Measurements from ENCODE around the gene PRDM16. TPM values are rescaled to one million over a fixed set of nuclear protein-coding genes. Genes with fewer than 3 reads are reported as not detected.

The PRDM16 gene
- total and polyA plus RNA-seq, 2 experiments from 2014 or later, result 0.14 to 0.16 TPM

- peaks cover 7% of the 10 kb centered on the region; the same call in 2 of the 3 replicates for H3K4me1 Mint-ChIP-seq
- Histone ChIP-seq H3K4me3 (no peak overlapping the region), H3K27me3 (ENCODE audit: insufficient read depth) (no peaks in the 10 kb centered on the region), H3K27ac (ENCODE audit: low read depth) (no peak overlapping the region), H3K4me1 (ENCODE audit: insufficient read depth) (peaks cover 17% of the 10 kb centered on the region; the same call in 1 of the 2 replicates), H3K4me2 (no peak overlapping the region), H2AFZ (no peak overlapping the region), H3F3A (replicated peaks; ENCODE audit: low read depth) (peaks cover 17% of the 10 kb centered on the region), H4K20me1 (replicated peaks; ENCODE audit: insufficient read depth) (no peaks in the 10 kb centered on the region), H3K9me2 (ENCODE audit: insufficient read depth) (no peaks in the 10 kb centered on the region), H3K36me3 (ENCODE audit: insufficient read depth) (no peaks in the 10 kb centered on the region), H3K79me2 (replicated peaks; ENCODE audit: insufficient read depth) (peaks cover 6% of the 10 kb centered on the region; the same call in 1 of the 2 replicates)
- no peak overlapping the region for H3K4me3 Mint-ChIP-seq
- TF ChIP-seq JUNB (IDR thresholded peaks at IDR 0.05; ENCODE audit: unreplicated experiment) (no peak), NANOG (IDR thresholded peaks at IDR 0.05; ENCODE audit: borderline replicate concordance) (no peak), POLR2AphosphoS5 (IDR thresholded peaks at IDR 0.05; ENCODE audit: low read depth) (no peak), ZNF114 (CRISPR knock-in tag; IDR thresholded peaks at IDR 0.05) (no peak), EZH2 (IDR thresholded peaks at IDR 0.05; ENCODE audit: low read depth, unreplicated experiment) (no peak), EZH2phosphoT487 (IDR thresholded peaks at IDR 0.05; ENCODE audit: unreplicated experiment) (no peak), REST (IDR thresholded peaks at IDR 0.05; ENCODE audit: unreplicated experiment) (no peak), CTCF (conservative IDR thresholded peaks at IDR 0.05; ENCODE audit: low read depth in 2 of 2) (no peak), CREB1 (CRISPR knock-in tag; IDR thresholded peaks at IDR 0.05; ENCODE audit: low read depth) (no peak), STAT1 (IDR thresholded peaks at IDR 0.05; ENCODE audit: unreplicated experiment) (no peak), ETS1 (IDR thresholded peaks at IDR 0.05) (no peak), ZNF331 (CRISPR knock-in tag; IDR thresholded peaks at IDR 0.05; ENCODE audit: low read depth) (no peak)
- TF ChIP-seq, protein P1, sequence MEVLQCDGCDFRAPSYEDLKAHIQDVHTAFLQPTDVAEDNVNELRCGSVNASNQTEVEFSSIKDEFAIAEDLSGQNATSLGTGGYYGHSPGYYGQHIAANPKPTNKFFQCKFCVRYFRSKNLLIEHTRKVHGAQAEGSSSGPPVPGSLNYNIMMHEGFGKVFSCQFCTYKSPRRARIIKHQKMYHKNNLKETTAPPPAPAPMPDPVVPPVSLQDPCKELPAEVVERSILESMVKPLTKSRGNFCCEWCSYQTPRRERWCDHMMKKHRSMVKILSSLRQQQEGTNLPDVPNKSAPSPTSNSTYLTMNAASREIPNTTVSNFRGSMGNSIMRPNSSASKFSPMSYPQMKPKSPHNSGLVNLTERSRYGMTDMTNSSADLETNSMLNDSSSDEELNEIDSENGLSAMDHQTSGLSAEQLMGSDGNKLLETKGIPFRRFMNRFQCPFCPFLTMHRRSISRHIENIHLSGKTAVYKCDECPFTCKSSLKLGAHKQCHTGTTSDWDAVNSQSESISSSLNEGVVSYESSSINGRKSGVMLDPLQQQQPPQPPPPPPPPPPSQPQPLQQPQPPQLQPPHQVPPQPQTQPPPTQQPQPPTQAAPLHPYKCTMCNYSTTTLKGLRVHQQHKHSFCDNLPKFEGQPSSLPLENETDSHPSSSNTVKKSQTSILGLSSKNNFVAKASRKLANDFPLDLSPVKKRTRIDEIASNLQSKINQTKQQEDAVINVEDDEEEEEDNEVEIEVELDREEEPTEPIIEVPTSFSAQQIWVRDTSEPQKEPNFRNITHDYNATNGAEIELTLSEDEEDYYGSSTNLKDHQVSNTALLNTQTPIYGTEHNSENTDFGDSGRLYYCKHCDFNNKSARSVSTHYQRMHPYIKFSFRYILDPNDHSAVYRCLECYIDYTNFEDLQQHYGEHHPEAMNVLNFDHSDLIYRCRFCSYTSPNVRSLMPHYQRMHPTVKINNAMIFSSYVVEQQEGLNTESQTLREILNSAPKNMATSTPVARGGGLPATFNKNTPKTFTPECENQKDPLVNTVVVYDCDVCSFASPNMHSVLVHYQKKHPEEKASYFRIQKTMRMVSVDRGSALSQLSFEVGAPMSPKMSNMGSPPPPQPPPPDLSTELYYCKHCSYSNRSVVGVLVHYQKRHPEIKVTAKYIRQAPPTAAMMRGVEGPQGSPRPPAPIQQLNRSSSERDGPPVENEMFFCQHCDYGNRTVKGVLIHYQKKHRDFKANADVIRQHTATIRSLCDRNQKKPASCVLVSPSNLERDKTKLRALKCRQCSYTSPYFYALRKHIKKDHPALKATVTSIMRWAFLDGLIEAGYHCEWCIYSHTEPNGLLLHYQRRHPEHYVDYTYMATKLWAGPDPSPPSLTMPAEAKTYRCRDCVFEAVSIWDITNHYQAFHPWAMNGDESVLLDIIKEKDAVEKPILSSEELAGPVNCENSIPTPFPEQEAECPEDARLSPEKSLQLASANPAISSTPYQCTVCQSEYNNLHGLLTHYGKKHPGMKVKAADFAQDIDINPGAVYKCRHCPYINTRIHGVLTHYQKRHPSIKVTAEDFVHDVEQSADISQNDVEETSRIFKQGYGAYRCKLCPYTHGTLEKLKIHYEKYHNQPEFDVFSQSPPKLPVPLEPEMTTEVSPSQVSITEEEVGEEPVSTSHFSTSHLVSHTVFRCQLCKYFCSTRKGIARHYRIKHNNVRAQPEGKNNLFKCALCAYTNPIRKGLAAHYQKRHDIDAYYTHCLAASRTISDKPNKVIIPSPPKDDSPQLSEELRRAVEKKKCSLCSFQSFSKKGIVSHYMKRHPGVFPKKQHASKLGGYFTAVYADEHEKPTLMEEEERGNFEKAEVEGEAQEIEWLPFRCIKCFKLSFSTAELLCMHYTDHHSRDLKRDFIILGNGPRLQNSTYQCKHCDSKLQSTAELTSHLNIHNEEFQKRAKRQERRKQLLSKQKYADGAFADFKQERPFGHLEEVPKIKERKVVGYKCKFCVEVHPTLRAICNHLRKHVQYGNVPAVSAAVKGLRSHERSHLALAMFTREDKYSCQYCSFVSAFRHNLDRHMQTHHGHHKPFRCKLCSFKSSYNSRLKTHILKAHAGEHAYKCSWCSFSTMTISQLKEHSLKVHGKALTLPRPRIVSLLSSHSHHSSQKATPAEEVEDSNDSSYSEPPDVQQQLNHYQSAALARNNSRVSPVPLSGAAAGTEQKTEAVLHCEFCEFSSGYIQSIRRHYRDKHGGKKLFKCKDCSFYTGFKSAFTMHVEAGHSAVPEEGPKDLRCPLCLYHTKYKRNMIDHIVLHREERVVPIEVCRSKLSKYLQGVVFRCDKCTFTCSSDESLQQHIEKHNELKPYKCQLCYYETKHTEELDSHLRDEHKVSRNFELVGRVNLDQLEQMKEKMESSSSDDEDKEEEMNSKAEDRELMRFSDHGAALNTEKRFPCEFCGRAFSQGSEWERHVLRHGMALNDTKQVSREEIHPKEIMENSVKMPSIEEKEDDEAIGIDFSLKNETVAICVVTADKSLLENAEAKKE (CRISPR knock-in tag; IDR thresholded peaks at IDR 0.05), result no peak
- ATAC-seq, result no peak
- no peaks in the 10 kb centered on the region for H3K36me3 Mint-ChIP-seq (ENCODE audit: low read depth)
- H3K27ac Mint-ChIP-seq, result no peak overlapping the region
- H3K27me3 Mint-ChIP-seq (ENCODE audit: insufficient read depth, low read depth, poor library complexity), result peaks cover 14% of the 10 kb centered on the region
- H3K9me3 Mint-ChIP-seq, result peaks cover 3% of the 10 kb centered on the region; the same call in 1 of the 3 replicates
- no peak for DNase-seq (ENCODE audit: low spot score)
These were observed 382.0 kb downstream of the PRDM16 start for GRCh38 chr1:3450983-3451382.

Data from GM23338 (cell line).